HepG2 (cell line): ENCODE results near the gene MEIOC.

ENCODE experiments used
- CAMTA2 ChIP-seq: sonication (generic); formaldehyde crosslinking; IDR thresholded peaks from 2 replicates; pipeline ENCODE4 v1.4.0; 2020; ENCODE audit warnings: mild to moderate bottlenecking, missing genetic modification reagents, borderline replicate concordance
- ETS1 ChIP-seq: sonication (generic); formaldehyde crosslinking; IDR thresholded peaks from 2 replicates; pipeline ENCODE4 v1.4.0; 2020; ENCODE audit warnings: missing genetic modification reagents
- FOXK2 ChIP-seq: fragments of 450-650 bp; IDR thresholded peaks from 2 replicates; pipeline ENCODE4 v1.6.1; 2016
- TCF12 ChIP-seq, 2 experiments: fragments of 450-650 bp in 1 of 2; sonication (generic) in 1 of 2; formaldehyde crosslinking in 1 of 2; IDR thresholded peaks; 2 replicates each; pipeline versions ENCODE4 v1.6.1 to v1.8.0; 2017 to 2022; ENCODE audit warnings: antibody characterized with exemption in 1 of 2, mild to moderate bottlenecking in 1 of 2, missing genetic modification reagents in 1 of 2, moderate library complexity in 1 of 2
- USF2 ChIP-seq, 2 experiments: sonication (generic) in 1 of 2; formaldehyde crosslinking in 1 of 2; IDR thresholded peaks; 2 replicates each; pipeline versions ENCODE4 v1.5.1 to v1.6.1; 2011 to 2020; ENCODE audit warnings: borderline replicate concordance in 1 of 2, low read depth in 1 of 2, low read length in 1 of 2, mild to moderate bottlenecking in 1 of 2, missing genetic modification reagents in 1 of 2, moderate library complexity in 1 of 2
- ZNF274 ChIP-seq: sonication (generic); formaldehyde crosslinking; IDR thresholded peaks from 2 replicates; pipeline ENCODE4 v1.5.1; 2020; ENCODE audit warnings: mild to moderate bottlenecking, missing genetic modification reagents
- ZNF672 ChIP-seq: sonication (generic); formaldehyde crosslinking; IDR thresholded peaks from 2 replicates; pipeline ENCODE4 v1.8.1; 2022; ENCODE audit warnings: missing genetic modification reagents
- ZNF891 ChIP-seq: sonication (generic); formaldehyde crosslinking; IDR thresholded peaks from 2 replicates; pipeline ENCODE4 v1.5.0; 2020; ENCODE audit warnings: mild to moderate bottlenecking, missing genetic modification reagents

GRCh38 chr17:44673893-44674292 is 17.6 kb downstream of the MEIOC start:
- TF ChIP-seq ZNF672 (no peak), ETS1 (no peak), USF2 (IDR thresholded peaks at IDR 0.05; ENCODE audit: low read depth, low read length) (no peak), USF2 (CRISPR knock-in tag; IDR thresholded peaks at IDR 0.05; ENCODE audit: borderline replicate concordance) (no peak), CAMTA2 (no peak), FOXK2 (no peak), ZNF891 (CRISPR knock-in tag) (no peak), ZNF274 (CRISPR knock-in tag) (no peak), TCF12 (IDR thresholded peaks at IDR 0.05) (no peak), TCF12 (CRISPR knock-in tag; IDR thresholded peaks at IDR 0.05) (no peak)
